Measurements from ENCODE around the gene MPG. TPM values are rescaled to one million over a fixed set of nuclear protein-coding genes. Genes with fewer than 3 reads are reported as not detected.

MPG gene
- total and polyA plus RNA-seq, 2 donors (not counting 1 experiment from before 2014, with no cell fraction given): 59.6 to 66.4 TPM

DNA sequence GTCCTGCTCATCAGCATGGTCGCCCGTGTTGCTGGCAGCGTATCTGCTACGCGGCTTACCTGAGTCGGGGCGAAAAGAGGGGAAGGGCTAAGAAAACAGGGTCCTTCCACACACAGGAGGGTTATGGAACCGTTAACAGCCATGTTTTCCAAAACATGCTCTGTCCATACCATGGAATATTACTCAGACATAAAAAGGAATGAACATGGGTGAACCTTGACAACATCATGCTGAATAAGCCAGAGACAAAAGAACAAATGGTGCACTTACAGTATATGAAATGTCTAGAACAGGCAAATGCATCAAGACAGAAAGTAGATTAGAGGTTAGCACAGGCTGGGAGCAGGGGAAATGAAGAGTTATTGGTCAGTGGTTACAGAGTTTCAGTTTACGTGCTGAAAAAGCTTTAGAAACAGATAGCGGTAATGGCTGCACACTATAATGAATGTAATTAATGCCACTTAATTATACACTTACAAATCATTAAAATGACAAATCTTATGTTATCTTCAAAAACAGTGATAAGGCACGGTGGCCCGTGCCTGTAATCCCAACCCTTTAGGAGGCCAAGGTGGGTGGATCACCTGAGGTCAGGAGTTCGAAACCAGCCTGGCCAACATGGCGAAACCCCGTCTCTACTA, 52.6 kb downstream of the MPG start:
- CTCF ChIA-PET: no interaction called here
- no peak overlapping the region for H2AFZ ChIP-seq (ENCODE audit: insufficient read depth, low read depth, low read length, poor library complexity, severe bottlenecking)
- no peak overlapping the region for H3K9ac ChIP-seq (ENCODE audit: low read length)
- no peaks in the 10 kb centered on the region for H3K27me3 Mint-ChIP-seq
- no peaks in the 10 kb centered on the region for H3K27me3 ChIP-seq (replicated peaks in 1 of 4; ENCODE audit: control extremely low read depth in 1 of 4, control insufficient read depth in 3 of 4, insufficient read depth in 4 of 4, low read length in 3 of 4)
- peaks cover 0 to 4% of the 10 kb centered on the region in 2 experiments for H3K36me3 ChIP-seq (replicated peaks in 1 of 2; ENCODE audit: control extremely low read depth in 1 of 2, control insufficient read depth in 1 of 2, extremely low read depth in 1 of 2, insufficient read depth in 2 of 2, low read length in 1 of 2)
- TF ChIP-seq, protein P1, sequence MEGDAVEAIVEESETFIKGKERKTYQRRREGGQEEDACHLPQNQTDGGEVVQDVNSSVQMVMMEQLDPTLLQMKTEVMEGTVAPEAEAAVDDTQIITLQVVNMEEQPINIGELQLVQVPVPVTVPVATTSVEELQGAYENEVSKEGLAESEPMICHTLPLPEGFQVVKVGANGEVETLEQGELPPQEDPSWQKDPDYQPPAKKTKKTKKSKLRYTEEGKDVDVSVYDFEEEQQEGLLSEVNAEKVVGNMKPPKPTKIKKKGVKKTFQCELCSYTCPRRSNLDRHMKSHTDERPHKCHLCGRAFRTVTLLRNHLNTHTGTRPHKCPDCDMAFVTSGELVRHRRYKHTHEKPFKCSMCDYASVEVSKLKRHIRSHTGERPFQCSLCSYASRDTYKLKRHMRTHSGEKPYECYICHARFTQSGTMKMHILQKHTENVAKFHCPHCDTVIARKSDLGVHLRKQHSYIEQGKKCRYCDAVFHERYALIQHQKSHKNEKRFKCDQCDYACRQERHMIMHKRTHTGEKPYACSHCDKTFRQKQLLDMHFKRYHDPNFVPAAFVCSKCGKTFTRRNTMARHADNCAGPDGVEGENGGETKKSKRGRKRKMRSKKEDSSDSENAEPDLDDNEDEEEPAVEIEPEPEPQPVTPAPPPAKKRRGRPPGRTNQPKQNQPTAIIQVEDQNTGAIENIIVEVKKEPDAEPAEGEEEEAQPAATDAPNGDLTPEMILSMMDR (IDR thresholded peaks at IDR 0.05): no peak
- TF ChIP-seq EZH2 (IDR thresholded peaks at IDR 0.05; ENCODE audit: borderline replicate concordance, insufficient read depth, low read depth, low read length, poor library complexity, severe bottlenecking): no peak
- no peak overlapping the region for H3K27ac Mint-ChIP-seq
- H3K9me3 ChIP-seq (ENCODE audit: control extremely low read depth in 1 of 3, control insufficient read depth in 2 of 3, insufficient read depth in 1 of 3, low read length in 2 of 3): no peaks in the 10 kb centered on the region
- POLR2A ChIA-PET: no interaction called here
- ATAC-seq (ENCODE audit: low read depth) (no peak), DNase-seq (no peak)
- H3K79me2 ChIP-seq (ENCODE audit: control insufficient read depth, insufficient read depth, low read length): peaks cover 38% of the 10 kb centered on the region
- intact Hi-C loops (cut with micrococcal nuclease): no loop called here
- H3K27ac ChIP-seq (ENCODE audit: low read length in 2 of 2): no peak overlapping the region
- no peak overlapping the region for H3K4me3 Mint-ChIP-seq
- H3K4me3 ChIP-seq (ENCODE audit: control extremely low read depth in 1 of 5, extremely low read depth in 1 of 5, insufficient read depth in 1 of 5, low read depth in 2 of 5, low read length in 4 of 5): no peak overlapping the region
- no peaks in the 10 kb centered on the region for H3K4me1 ChIP-seq (ENCODE audit: control insufficient read depth in 2 of 2, insufficient read depth in 2 of 2, low read length in 2 of 2)
- peaks cover 15% of the 10 kb centered on the region for H4K20me1 ChIP-seq (ENCODE audit: control insufficient read depth, insufficient read depth, low read length, poor library complexity, severe bottlenecking)
- 100% methylated on average over 5 of the region's 15 CpGs for WGBS (ENCODE audit: insufficient coverage)
- no peaks in the 10 kb centered on the region for H3K9me3 Mint-ChIP-seq (ENCODE audit: insufficient read depth)
- no peak overlapping the region for H3K4me2 ChIP-seq (replicated peaks; ENCODE audit: low read depth, low read length, poor library complexity, severe bottlenecking)
- H3K4me1 Mint-ChIP-seq: peaks cover 9% of the 10 kb centered on the region

DNA sequence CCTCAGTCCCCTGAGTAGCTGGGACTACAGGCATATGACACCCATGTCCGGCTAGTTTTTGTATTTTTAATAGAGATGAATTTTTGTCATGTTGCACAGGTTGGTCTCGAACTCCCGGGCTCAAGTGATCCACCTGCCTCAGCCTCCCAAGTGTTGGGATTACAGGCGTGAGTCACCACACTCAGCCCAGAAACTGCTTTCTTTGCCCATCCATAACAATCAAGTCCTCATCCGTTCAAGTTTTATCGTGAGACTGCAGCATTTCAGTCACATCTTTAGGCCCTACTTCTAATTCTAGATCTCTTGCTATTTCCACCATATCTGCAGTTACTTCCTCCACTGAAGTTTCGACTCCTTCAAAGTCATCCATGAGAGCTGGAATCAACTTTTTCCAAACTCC, 54.1 kb downstream of the MPG start:
- no peaks in the 10 kb centered on the region for H3K9me3 Mint-ChIP-seq (ENCODE audit: insufficient read depth)
- no peaks in the 10 kb centered on the region for H3K27me3 Mint-ChIP-seq
- Histone ChIP-seq H3K79me2 (ENCODE audit: control insufficient read depth, insufficient read depth, low read length) (peaks cover 51% of the 10 kb centered on the region), H3K9ac (ENCODE audit: low read length) (no peak overlapping the region), H2AFZ (ENCODE audit: insufficient read depth, low read depth, low read length, poor library complexity, severe bottlenecking) (no peak overlapping the region), H3K4me3 (ENCODE audit: control extremely low read depth in 1 of 5, extremely low read depth in 1 of 5, insufficient read depth in 1 of 5, low read depth in 2 of 5, low read length in 4 of 5) (no peak overlapping the region), H4K20me1 (ENCODE audit: control insufficient read depth, insufficient read depth, low read length, poor library complexity, severe bottlenecking) (peaks cover 12% of the 10 kb centered on the region), H3K9me3 (ENCODE audit: control extremely low read depth in 1 of 3, control insufficient read depth in 2 of 3, insufficient read depth in 1 of 3, low read length in 2 of 3) (no peaks in the 10 kb centered on the region), H3K4me2 (replicated peaks; ENCODE audit: low read depth, low read length, poor library complexity, severe bottlenecking) (no peak overlapping the region), H3K36me3 (replicated peaks in 1 of 2; ENCODE audit: control extremely low read depth in 1 of 2, control insufficient read depth in 1 of 2, extremely low read depth in 1 of 2, insufficient read depth in 2 of 2, low read length in 1 of 2) (peaks cover 0 to 4% of the 10 kb centered on the region in 2 experiments), H3K27me3 (replicated peaks in 1 of 4; ENCODE audit: control extremely low read depth in 1 of 4, control insufficient read depth in 3 of 4, insufficient read depth in 4 of 4, low read length in 3 of 4) (no peaks in the 10 kb centered on the region), H3K4me1 (ENCODE audit: control insufficient read depth in 2 of 2, insufficient read depth in 2 of 2, low read length in 2 of 2) (peaks cover 0 to 1% of the 10 kb centered on the region in 2 donors), H3K27ac (ENCODE audit: low read length in 2 of 2) (no peak overlapping the region)
- H3K27ac Mint-ChIP-seq: no peak overlapping the region
- ATAC-seq (ENCODE audit: low read depth) (no peak), DNase-seq (no peak)
- TF ChIP-seq, protein P1 (IDR thresholded peaks at IDR 0.05): no peak
- no peak for TF ChIP-seq EZH2 (IDR thresholded peaks at IDR 0.05; ENCODE audit: borderline replicate concordance, insufficient read depth, low read depth, low read length, poor library complexity, severe bottlenecking)
- POLR2A ChIA-PET: no interaction called here
- 93% methylated on average over 6 of the region's 7 CpGs for WGBS (ENCODE audit: insufficient coverage)
- no peak overlapping the region for H3K4me3 Mint-ChIP-seq
- peaks cover 12% of the 10 kb centered on the region for H3K4me1 Mint-ChIP-seq
- CTCF ChIA-PET: interaction anchor here (0.7 to 1.3 kb wide), 2 partner anchors 66 to 998 kb away, joined by 3 read pairs; no protein-coding TSS in a partner anchor
- intact Hi-C loops (cut with micrococcal nuclease): no loop called here
